Activated B cell treated with CpG ODN at 0.5 μM for 24 hours (primary cell): ENCODE data around the gene NME1. TPM values are rescaled to one million over a fixed set of nuclear protein-coding genes. Genes with fewer than 3 reads are reported as not detected.

Source experiments
- ATAC-seq: fragments of 200-7000 bp; cut with Tn5 transposase; one replicate; pipeline ENCODE4 v1.10.0; 2021; ENCODE audit warnings: low read depth, mild to moderate bottlenecking, moderate library complexity
- CTCF ChIA-PET: fragments of 350-600 bp; sonication (Branson Sonifier 250); formaldehyde crosslinking; loops from one replicate; lab custom pipeline; 2021; ENCODE audit warnings: antibody characterized with exemption; lab: Charles Lee
- POLR2A ChIA-PET: fragments of 350-600 bp; sonication (Branson Sonifier 250); formaldehyde crosslinking; loops from one replicate; lab custom pipeline; 2021; ENCODE audit warnings: antibody characterized with exemption; lab: Charles Lee
- DNase-seq: peaks from one replicate; pipeline ENCODE4 v3.0.0; 2022
- H3K27ac Mint-ChIP-seq: one replicate; pipeline ENCODE4 v1.8.0; 2020; ENCODE audit warnings: mixed read lengths
- H3K27me3 Mint-ChIP-seq: one replicate; pipeline ENCODE4 v1.8.0; 2021; ENCODE audit warnings: mixed read lengths
- H3K36me3 Mint-ChIP-seq: one replicate; pipeline ENCODE4 v1.8.0; 2021; ENCODE audit warnings: low read depth, mixed read lengths
- H3K4me1 Mint-ChIP-seq: one replicate; pipeline ENCODE4 v1.8.0; 2021; ENCODE audit warnings: mixed read lengths
- H3K4me3 Mint-ChIP-seq: one replicate; pipeline ENCODE4 v1.8.0; 2020; ENCODE audit warnings: mild to moderate bottlenecking, mixed read lengths
- H3K9me3 Mint-ChIP-seq: one replicate; pipeline ENCODE4 v1.8.0; 2020; ENCODE audit warnings: mixed read lengths
- intact Hi-C: fragments of 100-400 bp; cut with micrococcal nuclease; formaldehyde crosslinking; loops from one replicate; pipeline ENCODE4 v1.15.1; 2024
- total RNA-seq: library from RNA; stranded (reverse); gene quantifications from 2 replicates; pipeline ENCODE4 v1.2.3, GENCODE V29; 2022
- TF ChIP-seq, protein P1 (sequence below): fragments of 200-600 bp; IDR thresholded peaks from one replicate; pipeline ENCODE4 v1.8.0; 2022; ENCODE audit warnings: antibody characterized with exemption, mild to moderate bottlenecking

Gene NME1
- total RNA-seq, 1 donor from 2014 or later = 130 TPM

DNA sequence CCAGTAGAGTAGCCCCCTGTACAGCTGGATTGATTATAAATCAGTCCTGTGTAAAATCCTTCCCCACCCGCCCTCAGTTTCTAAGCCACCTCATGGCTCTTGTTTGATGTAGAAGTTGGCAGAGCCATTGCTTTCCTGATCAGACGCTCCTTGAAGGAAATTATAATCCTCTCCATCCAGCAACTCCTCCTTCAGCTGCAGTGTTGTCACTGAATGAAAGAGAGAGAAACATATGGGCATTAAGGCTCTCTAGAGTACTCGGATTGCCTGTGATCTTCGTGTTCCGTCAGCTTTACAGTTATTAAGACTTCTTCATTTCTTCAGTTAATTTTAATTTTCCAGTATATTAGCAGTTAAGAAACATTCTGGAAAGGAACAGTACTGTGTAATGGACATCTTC is 27.1 kb downstream of the NME1 start:
- H3K27ac Mint-ChIP-seq = no peak overlapping the region
- CTCF ChIA-PET = no interaction called here
- H3K9me3 Mint-ChIP-seq = no peaks in the 10 kb centered on the region
- intact Hi-C loops = no loop called here
- H3K4me1 Mint-ChIP-seq = no peaks in the 10 kb centered on the region
- H3K36me3 Mint-ChIP-seq = peaks cover 57% of the 10 kb centered on the region
- POLR2A ChIA-PET = no interaction called here
- ATAC-seq = no peak
- H3K27me3 Mint-ChIP-seq = no peaks in the 10 kb centered on the region
- TF ChIP-seq, protein P1, sequence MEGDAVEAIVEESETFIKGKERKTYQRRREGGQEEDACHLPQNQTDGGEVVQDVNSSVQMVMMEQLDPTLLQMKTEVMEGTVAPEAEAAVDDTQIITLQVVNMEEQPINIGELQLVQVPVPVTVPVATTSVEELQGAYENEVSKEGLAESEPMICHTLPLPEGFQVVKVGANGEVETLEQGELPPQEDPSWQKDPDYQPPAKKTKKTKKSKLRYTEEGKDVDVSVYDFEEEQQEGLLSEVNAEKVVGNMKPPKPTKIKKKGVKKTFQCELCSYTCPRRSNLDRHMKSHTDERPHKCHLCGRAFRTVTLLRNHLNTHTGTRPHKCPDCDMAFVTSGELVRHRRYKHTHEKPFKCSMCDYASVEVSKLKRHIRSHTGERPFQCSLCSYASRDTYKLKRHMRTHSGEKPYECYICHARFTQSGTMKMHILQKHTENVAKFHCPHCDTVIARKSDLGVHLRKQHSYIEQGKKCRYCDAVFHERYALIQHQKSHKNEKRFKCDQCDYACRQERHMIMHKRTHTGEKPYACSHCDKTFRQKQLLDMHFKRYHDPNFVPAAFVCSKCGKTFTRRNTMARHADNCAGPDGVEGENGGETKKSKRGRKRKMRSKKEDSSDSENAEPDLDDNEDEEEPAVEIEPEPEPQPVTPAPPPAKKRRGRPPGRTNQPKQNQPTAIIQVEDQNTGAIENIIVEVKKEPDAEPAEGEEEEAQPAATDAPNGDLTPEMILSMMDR = no peak
- no peak for DNase-seq
- no peak overlapping the region for H3K4me3 Mint-ChIP-seq

DNA sequence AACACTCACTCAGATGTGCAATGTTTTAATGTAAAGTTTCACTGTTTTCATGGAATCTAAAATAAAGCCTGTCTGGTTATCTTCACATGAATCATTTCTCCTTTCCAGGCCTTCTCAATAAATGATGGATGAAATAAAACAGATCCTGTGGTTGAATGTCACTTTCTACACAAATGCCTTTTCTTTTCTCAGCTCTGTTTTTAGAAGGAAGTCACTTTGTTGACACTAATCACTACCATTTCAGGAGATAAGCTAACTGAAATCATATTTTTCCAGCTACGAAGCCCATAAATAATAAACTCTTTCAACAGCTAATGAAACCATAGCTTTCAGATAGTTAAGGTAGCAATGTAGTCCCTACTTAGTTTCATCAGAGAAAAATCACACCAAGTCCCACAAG is 30.8 kb downstream of the NME1 start:
- ATAC-seq = no peak
- Mint-ChIP-seq H3K27me3 (no peaks in the 10 kb centered on the region), H3K4me1 (no peaks in the 10 kb centered on the region), H3K9me3 (no peaks in the 10 kb centered on the region), H3K4me3 (no peak overlapping the region), H3K27ac (no peak overlapping the region), H3K36me3 (peaks cover 72% of the 10 kb centered on the region)
- TF ChIP-seq, protein P1 = no peak
- ChIA-PET POLR2A (no interaction called here), CTCF (no interaction called here)
- no peak for DNase-seq
- intact Hi-C loops = no loop called here

DNA sequence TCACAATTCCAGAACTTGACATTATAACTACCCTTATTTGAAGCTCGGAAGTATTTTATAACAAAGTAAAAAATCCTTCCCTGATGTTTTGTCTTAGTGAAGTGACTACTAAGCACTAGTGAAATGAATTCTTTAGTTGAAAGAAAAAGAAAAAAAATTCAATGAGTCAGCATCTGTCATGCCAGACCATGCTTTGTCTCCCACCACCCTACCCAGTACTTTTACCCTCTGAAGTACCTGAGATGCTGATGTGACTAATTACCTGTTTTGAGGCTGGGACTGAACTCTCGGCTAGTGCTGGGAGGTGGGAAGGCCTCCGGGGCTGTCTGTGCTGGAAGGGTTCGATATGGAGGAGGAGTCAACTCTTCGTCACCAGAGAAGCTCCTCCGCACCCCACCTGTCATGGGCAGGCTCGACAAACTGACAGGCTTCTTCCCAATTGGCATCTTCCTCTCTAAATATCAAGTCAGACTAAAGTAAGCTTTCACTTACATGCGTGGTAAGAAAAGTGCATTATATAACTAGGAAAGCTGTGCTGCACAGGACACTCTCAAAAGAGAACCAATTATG is 32.5 kb downstream of the NME1 start:
- Mint-ChIP-seq H3K4me3 (no peak overlapping the region), H3K27ac (no peak overlapping the region), H3K4me1 (no peaks in the 10 kb centered on the region), H3K27me3 (no peaks in the 10 kb centered on the region), H3K9me3 (no peaks in the 10 kb centered on the region), H3K36me3 (peaks cover 75% of the 10 kb centered on the region)
- no peak for DNase-seq
- intact Hi-C loops = no loop called here
- CTCF ChIA-PET = no interaction called here
- TF ChIP-seq, protein P1 = no peak
- POLR2A ChIA-PET = interaction anchor here (0.7 kb wide), 1 partner anchor 75 kb away, joined by 3 read pairs; no protein-coding TSS in a partner anchor
- no peak for ATAC-seq

DNA sequence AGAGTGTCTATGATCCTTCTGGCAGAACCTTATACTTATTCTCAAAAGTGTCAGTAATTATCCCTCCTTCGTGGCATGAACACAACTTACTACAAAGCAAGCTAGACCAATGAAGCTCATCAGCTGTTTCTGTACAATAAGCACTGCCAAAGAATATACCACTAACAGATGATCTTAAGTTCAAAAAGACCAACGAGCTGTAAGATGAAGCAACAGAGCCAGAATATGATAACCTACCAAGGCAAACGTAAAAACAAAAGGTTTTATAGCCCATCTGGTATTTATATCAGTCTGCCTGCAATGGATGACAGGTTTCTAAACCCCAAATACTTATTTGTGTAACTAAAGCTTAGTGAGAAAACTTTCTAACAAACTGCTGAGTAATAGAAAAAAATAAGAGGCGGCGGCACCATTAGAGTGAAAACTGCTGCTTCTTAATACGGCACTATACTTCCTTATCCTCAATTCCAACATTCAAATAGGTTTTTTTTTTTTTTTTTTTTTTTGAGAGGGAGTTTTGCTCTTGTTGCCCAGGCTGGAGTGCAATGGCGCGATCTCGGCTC is 35.0 kb downstream of the NME1 start:
- H3K9me3 Mint-ChIP-seq = no peaks in the 10 kb centered on the region
- intact Hi-C loops = no loop called here
- POLR2A ChIA-PET = interaction anchor here (0.6 kb wide), 1 partner anchor 76 kb away, joined by 3 read pairs; no protein-coding TSS in a partner anchor
- TF ChIP-seq, protein P1 = no peak
- H3K4me1 Mint-ChIP-seq = no peaks in the 10 kb centered on the region
- no peak overlapping the region for H3K4me3 Mint-ChIP-seq
- CTCF ChIA-PET = no interaction called here
- peaks cover 69% of the 10 kb centered on the region for H3K36me3 Mint-ChIP-seq
- no peak overlapping the region for H3K27ac Mint-ChIP-seq
- H3K27me3 Mint-ChIP-seq = no peaks in the 10 kb centered on the region
- ATAC-seq (no peak), DNase-seq (no peak)

DNA sequence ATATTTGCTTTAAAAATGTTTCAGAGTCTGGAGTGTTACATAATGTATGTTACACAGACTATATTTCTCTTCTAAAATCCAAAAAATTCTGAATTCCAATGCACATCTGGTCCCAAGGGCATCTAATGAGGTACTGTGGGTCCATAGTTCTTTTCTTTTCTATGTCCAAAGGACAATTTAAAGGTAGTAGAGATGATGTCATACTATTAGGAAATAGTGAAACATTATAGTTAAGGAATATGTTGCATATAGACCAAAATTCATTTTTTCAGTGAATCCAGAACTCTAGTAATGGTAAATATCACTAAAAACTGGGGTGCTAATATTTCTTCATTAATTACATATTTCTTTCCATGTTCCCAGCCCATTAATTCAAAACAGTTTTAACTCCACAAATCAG is 35.8 kb downstream of the NME1 start:
- intact Hi-C loops = no loop called here
- TF ChIP-seq, protein P1 = no peak
- Mint-ChIP-seq H3K4me1 (no peaks in the 10 kb centered on the region), H3K9me3 (no peaks in the 10 kb centered on the region), H3K36me3 (peaks cover 69% of the 10 kb centered on the region), H3K27ac (no peak overlapping the region), H3K4me3 (no peak overlapping the region), H3K27me3 (no peaks in the 10 kb centered on the region)
- POLR2A ChIA-PET = no interaction called here
- no peak for ATAC-seq
- no peak for DNase-seq
- CTCF ChIA-PET = no interaction called here
